Cardiac muscle cell (in vitro differentiated cells and primary cell): ENCODE results near the gene ANKS1A. TPM values are rescaled to one million over a fixed set of nuclear protein-coding genes. Genes with fewer than 3 reads are reported as not detected.

Experiments used
- DNase-seq, 2 donors: peaks; one replicate each; pipeline versions ENCODE4 v3.0.0 to v3.0.0-alpha.2; 2010 to 2017; ENCODE audit warnings: low read depth in 1 of 2, low spot score in 1 of 2
- H3K27ac ChIP-seq: fragments of 200-600 bp; sonication (generic); 2 replicates; pipeline ENCODE4 v1.5.1; 2016
- H3K27me3 ChIP-seq: fragments of 200-600 bp; sonication (generic); 2 replicates; pipeline ENCODE4 v1.6.0; 2016; ENCODE audit warnings: control low read depth
- H3K36me3 ChIP-seq: fragments of 200-600 bp; sonication (generic); 2 replicates; pipeline ENCODE4 v1.5.1; 2016; ENCODE audit warnings: control low read depth
- H3K4me1 ChIP-seq: fragments of 200-600 bp; sonication (generic); 2 replicates; pipeline ENCODE4 v1.8.1; 2017; ENCODE audit warnings: low read depth, mild to moderate bottlenecking, mixed run types
- H3K4me3 ChIP-seq: fragments of 200-600 bp; sonication (generic); 2 replicates; pipeline ENCODE4 v1.5.1; 2016; ENCODE audit warnings: mild to moderate bottlenecking
- H3K9me3 ChIP-seq: fragments of 200-600 bp; sonication (generic); 2 replicates; pipeline ENCODE4 v1.5.1; 2017; ENCODE audit warnings: low read depth, mild to moderate bottlenecking, control low read depth
- polyA plus RNA-seq: library from polyadenylated mRNA; unstranded; fragments of >200 nt; fragmentation: Nextera tagmentation; extraction: Ambion mirVana; gene quantifications from 2 replicates; pipeline ENCODE4 v1.2.1, GENCODE V29; 2016
- total RNA-seq: library from RNA; depleted of rRNA; stranded (reverse); fragments of >200 nt; gene quantifications from 2 replicates; pipeline ENCODE4 v1.2.3, GENCODE V29; 2016
- TF ChIP-seq, protein P1 (sequence below): IDR thresholded peaks from 2 replicates; pipeline ENCODE4 v1.5.1; 2012; ENCODE audit warnings: low read depth, mild to moderate bottlenecking, low read length

ANKS1A gene
- total and polyA plus RNA-seq, 2 experiments from 2014 or later, result 11.3 to 27.2 TPM

DNA sequence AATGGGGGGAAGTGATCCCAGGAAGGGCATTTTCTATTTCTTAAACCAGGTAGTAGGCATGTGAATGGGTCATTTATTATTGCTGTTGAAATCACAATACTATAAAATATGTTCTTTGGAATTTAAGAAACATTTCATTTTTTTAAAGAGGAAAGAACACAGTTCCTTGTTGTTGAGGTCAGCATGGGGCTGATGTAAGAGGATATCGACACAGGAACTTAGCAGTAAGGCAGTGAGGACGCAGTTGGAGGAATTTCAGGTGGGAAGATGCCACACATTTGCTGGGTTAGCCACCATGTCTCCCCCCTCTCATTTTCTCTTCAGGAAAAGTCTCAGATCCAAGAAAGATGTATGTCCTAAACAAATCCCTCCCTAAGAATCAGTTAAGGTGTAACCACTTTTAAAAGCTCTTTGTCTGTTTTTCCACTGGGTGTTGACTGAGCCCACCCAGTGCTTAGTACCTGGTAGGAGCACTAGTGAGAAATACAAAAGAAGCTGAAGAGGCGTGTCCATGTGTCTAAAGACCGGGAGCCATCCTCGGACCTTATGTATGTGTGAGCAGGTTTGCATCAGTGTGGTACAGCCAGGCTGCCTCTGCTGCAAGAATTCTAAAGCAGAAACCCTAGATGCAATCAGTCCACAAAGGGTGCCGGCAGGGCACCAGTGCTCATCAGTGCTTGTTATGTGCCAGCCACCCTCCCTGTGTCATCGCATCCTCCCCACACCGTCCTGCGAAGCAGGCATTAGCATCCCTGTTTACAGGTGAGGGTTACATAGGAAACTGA is 153.2 kb downstream of the ANKS1A start:
- peaks cover 22% of the 10 kb centered on the region for H3K4me1 ChIP-seq

DNA sequence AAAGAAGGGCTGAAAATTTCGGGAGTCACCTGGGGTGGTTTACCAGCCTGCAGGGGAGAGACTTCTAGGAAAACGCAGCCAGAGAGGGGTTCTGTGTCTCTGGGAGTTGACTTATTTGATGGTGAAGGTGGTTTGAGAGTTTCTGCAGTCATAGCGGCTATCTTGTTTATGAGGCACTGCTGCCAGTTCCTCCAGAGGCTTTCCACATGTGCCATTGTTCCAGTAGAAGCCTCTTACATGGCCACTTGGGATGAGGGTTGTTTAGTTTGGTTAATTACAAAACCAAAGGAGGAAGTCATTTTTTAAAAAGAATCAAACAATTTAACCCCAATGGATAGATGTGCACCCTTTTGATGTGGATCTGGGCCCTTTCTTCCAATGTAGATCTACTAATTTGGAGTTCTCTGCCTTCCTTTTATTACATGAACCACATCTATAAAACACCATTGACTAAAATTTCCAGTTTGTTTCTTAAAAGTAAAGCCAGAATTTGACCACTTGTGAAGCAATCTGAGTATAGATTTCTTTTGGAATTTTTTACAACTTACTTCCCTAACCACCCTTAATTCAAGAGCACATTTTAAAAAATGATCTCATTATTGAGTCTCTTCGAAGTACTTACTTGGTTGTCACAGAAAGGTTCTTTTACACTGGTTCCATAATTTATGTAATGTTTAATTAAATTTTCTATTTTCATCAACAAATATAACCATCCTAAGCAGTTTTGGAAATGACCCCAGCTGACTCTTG is 154.5 kb downstream of the ANKS1A start:
- Histone ChIP-seq H3K9me3 (no peaks in the 10 kb centered on the region), H3K4me3 (no peak overlapping the region), H3K27ac (no peak overlapping the region), H3K27me3 (no peaks in the 10 kb centered on the region), H3K36me3 (no peaks in the 10 kb centered on the region), H3K4me1 (peaks cover 35% of the 10 kb centered on the region)
- no peak for DNase-seq
- TF ChIP-seq, protein P1, sequence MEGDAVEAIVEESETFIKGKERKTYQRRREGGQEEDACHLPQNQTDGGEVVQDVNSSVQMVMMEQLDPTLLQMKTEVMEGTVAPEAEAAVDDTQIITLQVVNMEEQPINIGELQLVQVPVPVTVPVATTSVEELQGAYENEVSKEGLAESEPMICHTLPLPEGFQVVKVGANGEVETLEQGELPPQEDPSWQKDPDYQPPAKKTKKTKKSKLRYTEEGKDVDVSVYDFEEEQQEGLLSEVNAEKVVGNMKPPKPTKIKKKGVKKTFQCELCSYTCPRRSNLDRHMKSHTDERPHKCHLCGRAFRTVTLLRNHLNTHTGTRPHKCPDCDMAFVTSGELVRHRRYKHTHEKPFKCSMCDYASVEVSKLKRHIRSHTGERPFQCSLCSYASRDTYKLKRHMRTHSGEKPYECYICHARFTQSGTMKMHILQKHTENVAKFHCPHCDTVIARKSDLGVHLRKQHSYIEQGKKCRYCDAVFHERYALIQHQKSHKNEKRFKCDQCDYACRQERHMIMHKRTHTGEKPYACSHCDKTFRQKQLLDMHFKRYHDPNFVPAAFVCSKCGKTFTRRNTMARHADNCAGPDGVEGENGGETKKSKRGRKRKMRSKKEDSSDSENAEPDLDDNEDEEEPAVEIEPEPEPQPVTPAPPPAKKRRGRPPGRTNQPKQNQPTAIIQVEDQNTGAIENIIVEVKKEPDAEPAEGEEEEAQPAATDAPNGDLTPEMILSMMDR, result no peak

More for the DNA sequence above, 153.2 kb downstream of the ANKS1A start:
- TF ChIP-seq, protein P1, result no peak
- Histone ChIP-seq H3K36me3 (no peaks in the 10 kb centered on the region), H3K9me3 (no peaks in the 10 kb centered on the region), H3K27ac (no peak overlapping the region), H3K4me3 (no peak overlapping the region), H3K27me3 (no peaks in the 10 kb centered on the region)
- no peak for DNase-seq

DNA sequence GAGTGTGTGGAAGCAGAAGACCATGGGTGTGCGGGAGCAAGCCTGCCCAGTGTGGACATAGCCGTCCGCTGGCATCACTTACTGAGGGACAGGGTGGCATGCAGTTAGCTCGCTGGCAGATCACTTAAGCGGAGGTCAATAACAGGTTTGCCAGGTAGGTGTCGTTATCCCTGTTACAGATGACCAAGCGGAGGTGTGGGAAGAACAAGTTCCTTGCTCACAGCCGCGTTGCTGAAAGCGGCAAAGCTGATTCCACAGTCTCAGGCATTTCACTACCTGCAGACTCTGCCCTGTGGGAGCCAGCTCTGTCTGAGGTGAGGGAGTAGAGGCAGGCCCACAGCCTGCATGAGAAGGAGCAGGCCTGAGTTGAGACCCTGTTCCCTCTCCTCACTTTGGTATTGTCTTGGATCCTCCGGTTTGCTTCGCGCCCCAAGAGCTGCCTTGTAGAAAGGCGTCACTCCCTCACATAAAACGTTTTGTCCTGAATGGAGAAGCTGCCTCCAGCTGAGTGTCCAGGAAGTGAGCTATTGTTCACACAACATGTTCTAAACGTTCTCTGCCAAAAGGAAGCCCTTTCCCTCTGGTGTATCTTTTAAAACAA is 155.2 kb downstream of the ANKS1A start:
- Histone ChIP-seq H3K9me3 (no peaks in the 10 kb centered on the region), H3K27ac (no peak overlapping the region), H3K27me3 (no peaks in the 10 kb centered on the region), H3K4me1 (peaks cover 40% of the 10 kb centered on the region), H3K36me3 (no peaks in the 10 kb centered on the region), H3K4me3 (no peak overlapping the region)
- DNase-seq, result peak in 1 of 2 donors; percentile 73
- TF ChIP-seq, protein P1, result no peak

DNA sequence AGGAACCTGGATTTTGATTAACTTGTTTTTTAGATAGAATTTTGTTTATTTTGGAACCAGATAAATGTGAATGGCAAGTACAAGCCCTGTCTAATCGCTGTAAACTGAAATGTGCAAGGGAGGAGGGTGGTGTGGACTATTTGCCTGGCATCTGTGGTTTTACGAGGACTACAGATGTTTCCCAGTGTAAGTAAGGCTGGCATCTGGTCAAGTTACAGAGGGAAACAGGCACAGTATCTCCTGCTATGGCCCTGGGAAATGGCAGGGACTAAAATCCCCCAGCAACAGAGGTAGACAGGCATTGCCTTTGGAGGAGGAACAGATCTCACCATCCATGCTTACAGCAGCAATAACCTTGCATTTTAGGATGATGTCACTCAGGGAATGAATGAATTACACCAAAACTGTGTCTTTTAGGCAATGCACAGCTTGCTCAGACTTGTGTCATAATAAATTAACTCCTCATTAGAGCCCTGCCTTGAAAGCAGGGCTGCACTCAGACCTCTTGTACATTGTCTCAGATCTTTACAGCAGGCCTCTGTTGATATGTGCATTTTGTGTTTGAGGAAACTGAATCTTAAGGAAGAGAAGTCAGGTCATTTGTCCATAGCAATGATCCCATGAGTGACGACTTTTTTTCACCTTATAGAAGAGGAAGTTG is 155.8 kb downstream of the ANKS1A start:
- no peaks in the 10 kb centered on the region for H3K36me3 ChIP-seq
- H3K27me3 ChIP-seq, result no peaks in the 10 kb centered on the region
- TF ChIP-seq, protein P1, result no peak

DNA sequence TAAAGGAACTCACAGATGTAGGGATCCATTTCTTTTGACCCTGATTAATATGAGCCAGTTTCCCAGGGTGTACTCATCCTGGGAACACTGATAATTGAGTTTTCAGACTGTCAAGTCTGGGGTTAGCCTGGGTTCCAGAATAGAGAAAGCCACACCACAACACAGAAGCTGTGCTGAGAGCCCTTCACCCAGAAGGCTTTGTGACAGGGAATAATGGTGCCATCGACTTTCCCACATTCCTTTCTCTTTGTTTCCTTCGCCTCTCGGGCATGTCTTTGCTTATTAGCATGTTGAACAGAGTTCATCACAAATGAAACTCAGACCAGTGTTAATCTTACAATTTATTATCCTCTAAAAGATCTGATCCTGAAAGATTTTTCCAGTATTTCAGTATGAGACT is 157.0 kb downstream of the ANKS1A start:
- H3K27ac ChIP-seq, result peak overlapping the region; percentile 13
- H3K4me3 ChIP-seq, result no peak overlapping the region
- TF ChIP-seq, protein P1, result no peak
- no peaks in the 10 kb centered on the region for H3K9me3 ChIP-seq
- DNase-seq, result no peak
- no peaks in the 10 kb centered on the region for H3K36me3 ChIP-seq
- H3K27me3 ChIP-seq, result no peaks in the 10 kb centered on the region
- H3K4me1 ChIP-seq, result peaks cover 40% of the 10 kb centered on the region

More for the DNA sequence above, 155.8 kb downstream of the ANKS1A start:
- Histone ChIP-seq H3K4me3 (no peak overlapping the region), H3K27ac (no peak overlapping the region), H3K9me3 (no peaks in the 10 kb centered on the region), H3K4me1 (peaks cover 40% of the 10 kb centered on the region)
- peak in 1 of 2 donors; percentile 65 for DNase-seq
